Vagina (tissue), 2 donors: ENCODE data around the gene KMT5B. TPM values are rescaled to one million over a fixed set of nuclear protein-coding genes. Genes with fewer than 3 reads are reported as not detected.
A peak's percentile ranks its signal among the peaks of the same experiment; 100 is the strongest.

Source experiments
- DNase-seq, 2 donors: peaks; one replicate each; pipeline ENCODE4 v3.0.0-alpha.2; 2017; ENCODE audit errors: extremely low spot score in 2 of 2
- H3K27ac ChIP-seq: fragments of 200-600 bp; sonication (generic); one replicate; pipeline ENCODE4 v1.5.1; 2019
- H3K27me3 ChIP-seq: fragments of 200-600 bp; sonication (generic); one replicate; pipeline ENCODE4 v1.5.1; 2019
- H3K36me3 ChIP-seq, 2 donors: fragments of 200-600 bp; sonication (generic); one replicate each; pipeline ENCODE4 v1.5.1; 2017 to 2019
- H3K4me1 ChIP-seq: fragments of 200-600 bp; sonication (generic); one replicate; pipeline ENCODE4 v1.5.1; 2019
- H3K4me3 ChIP-seq, 2 donors: fragments of 200-600 bp; sonication (generic); 1 replicate in 1 of 2; 2 replicates in 1 of 2; pipeline ENCODE4 v1.5.1; 2016 to 2019
- H3K9me3 ChIP-seq: fragments of 200-600 bp; sonication (generic); one replicate; pipeline ENCODE4 v1.5.1; 2019
- POLR2A ChIP-seq, 2 donors: fragments of 450-650 bp; IDR thresholded peaks; one replicate each; pipeline ENCODE4 v1.6.1; 2017; ENCODE audit warnings: antibody characterized with exemption in 2 of 2, mild to moderate bottlenecking in 2 of 2, moderate library complexity in 2 of 2
- POLR2AphosphoS5 ChIP-seq, 2 donors: sonication (generic); formaldehyde crosslinking; IDR thresholded peaks; one replicate each; pipeline ENCODE4 v1.9.0; 2017; ENCODE audit warnings: antibody characterized with exemption in 2 of 2, mild to moderate bottlenecking in 2 of 2, low read depth in 1 of 2; ENCODE audit not compliant: insufficient read depth in 1 of 2
- intact Hi-C: fragments of 100-400 bp; cut with DNase I; formaldehyde crosslinking; loops from one replicate; pipeline ENCODE4 v1.15.1; 2023
- total RNA-seq: library from RNA; depleted of rRNA; stranded (reverse); fragments of >200 nt; gene quantifications from one replicate; pipeline ENCODE4 v1.2.3, GENCODE V29; 2016
- TF ChIP-seq, protein P1 (sequence below), 3 experiments: fragments of 450-650 bp in 2 of 3; fragments of 200-600 bp in 1 of 3; sonication (generic) in 1 of 3; IDR thresholded peaks; one replicate each; pipeline ENCODE4 v1.5.1; 2017 to 2019; ENCODE audit warnings: antibody characterized with exemption in 3 of 3, mild to moderate bottlenecking in 2 of 3, moderate library complexity in 2 of 3

The KMT5B gene
- total RNA-seq, 1 donor from 2014 or later, result 35.4 TPM

DNA sequence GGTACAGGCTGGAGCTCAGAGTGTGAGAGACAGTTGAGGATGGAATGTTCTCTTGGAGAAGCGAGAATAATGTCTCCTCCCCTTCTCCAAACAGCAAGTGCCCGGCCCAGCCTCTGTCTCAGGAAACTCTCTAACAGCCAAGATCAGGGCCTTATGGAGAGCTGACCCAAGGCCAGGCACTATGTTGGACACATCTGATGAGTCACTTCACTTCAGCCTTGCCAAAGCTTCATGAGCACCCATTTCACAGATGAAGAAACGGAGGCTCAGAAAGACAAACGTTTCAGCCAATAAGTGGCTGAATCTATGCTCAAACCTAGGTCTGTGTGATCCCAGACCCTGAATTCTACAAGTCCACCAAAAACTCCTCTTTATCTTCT is 69.8 kb downstream of the KMT5B start:
- DNase-seq, result no peak
- no peak overlapping the region for H3K27ac ChIP-seq

DNA sequence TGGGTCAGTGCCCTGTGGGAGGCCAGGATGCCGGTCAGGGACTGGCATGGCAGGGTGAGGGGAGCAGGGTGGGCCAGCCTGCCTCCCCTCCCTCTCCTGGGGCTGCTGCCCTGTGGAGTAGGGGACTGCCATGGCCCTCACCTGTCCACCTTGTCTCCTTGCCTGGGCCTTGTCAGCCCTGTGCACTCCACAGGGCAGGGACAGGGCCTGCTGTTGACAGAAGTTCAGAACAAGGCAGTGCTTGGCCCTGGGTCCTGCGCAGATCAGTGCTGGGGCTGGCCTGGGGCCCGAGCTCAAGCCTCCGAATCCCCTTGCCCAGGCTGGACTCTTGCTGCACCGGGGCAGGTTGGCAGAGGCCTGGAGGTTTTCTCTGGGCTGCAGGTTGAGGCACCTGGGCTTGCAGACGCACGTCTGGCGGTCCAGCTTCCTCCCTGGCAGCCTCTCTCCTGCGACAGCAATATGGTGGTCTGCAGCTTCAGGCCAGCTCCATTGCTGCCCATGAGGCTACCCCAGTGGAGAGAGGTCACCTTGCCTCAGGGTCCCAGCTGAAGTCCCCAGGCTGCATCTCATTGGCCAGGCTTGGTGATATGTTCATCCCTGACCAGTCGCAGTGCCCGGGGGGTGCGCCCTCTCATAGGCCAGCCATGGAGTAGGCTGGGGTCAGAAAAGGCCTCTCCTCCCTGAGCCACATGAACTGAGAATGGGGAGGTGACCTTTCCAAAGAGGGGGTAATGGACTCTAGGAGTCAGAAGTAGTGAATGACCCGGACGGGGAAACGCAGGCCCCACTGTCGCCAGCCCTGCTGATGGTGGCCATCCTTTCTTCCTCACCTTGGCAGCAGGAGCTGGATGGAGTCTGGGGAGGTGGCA is 70.4 kb downstream of the KMT5B start:
- DNase-seq, result no peak
- H3K4me1 ChIP-seq, result peaks cover 44% of the 10 kb centered on the region
- no peak overlapping the region for H3K4me3 ChIP-seq
- intact Hi-C loops, result no loop called here
- H3K36me3 ChIP-seq, result no peaks in the 10 kb centered on the region
- no peaks in the 10 kb centered on the region for H3K9me3 ChIP-seq
- H3K27ac ChIP-seq, result no peak overlapping the region
- TF ChIP-seq POLR2AphosphoS5 (IDR thresholded peaks at IDR 0.05; ENCODE audit: insufficient read depth in 1 of 2, low read depth in 1 of 2) (no peak), POLR2A (IDR thresholded peaks at IDR 0.05) (no peak)
- TF ChIP-seq, protein P1, sequence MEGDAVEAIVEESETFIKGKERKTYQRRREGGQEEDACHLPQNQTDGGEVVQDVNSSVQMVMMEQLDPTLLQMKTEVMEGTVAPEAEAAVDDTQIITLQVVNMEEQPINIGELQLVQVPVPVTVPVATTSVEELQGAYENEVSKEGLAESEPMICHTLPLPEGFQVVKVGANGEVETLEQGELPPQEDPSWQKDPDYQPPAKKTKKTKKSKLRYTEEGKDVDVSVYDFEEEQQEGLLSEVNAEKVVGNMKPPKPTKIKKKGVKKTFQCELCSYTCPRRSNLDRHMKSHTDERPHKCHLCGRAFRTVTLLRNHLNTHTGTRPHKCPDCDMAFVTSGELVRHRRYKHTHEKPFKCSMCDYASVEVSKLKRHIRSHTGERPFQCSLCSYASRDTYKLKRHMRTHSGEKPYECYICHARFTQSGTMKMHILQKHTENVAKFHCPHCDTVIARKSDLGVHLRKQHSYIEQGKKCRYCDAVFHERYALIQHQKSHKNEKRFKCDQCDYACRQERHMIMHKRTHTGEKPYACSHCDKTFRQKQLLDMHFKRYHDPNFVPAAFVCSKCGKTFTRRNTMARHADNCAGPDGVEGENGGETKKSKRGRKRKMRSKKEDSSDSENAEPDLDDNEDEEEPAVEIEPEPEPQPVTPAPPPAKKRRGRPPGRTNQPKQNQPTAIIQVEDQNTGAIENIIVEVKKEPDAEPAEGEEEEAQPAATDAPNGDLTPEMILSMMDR (IDR thresholded peaks at IDR 0.05), result no peak
- no peaks in the 10 kb centered on the region for H3K27me3 ChIP-seq

More for the DNA sequence above, 69.8 kb downstream of the KMT5B start:
- Histone ChIP-seq H3K27me3 (no peaks in the 10 kb centered on the region), H3K9me3 (no peaks in the 10 kb centered on the region), H3K4me3 (no peak overlapping the region), H3K4me1 (peaks cover 37% of the 10 kb centered on the region), H3K36me3 (no peaks in the 10 kb centered on the region)
- TF ChIP-seq, protein P1 (IDR thresholded peaks at IDR 0.05), result no peak
- TF ChIP-seq POLR2AphosphoS5 (IDR thresholded peaks at IDR 0.05; ENCODE audit: insufficient read depth in 1 of 2, low read depth in 1 of 2) (no peak), POLR2A (IDR thresholded peaks at IDR 0.05) (no peak)
- intact Hi-C loops, result no loop called here

DNA sequence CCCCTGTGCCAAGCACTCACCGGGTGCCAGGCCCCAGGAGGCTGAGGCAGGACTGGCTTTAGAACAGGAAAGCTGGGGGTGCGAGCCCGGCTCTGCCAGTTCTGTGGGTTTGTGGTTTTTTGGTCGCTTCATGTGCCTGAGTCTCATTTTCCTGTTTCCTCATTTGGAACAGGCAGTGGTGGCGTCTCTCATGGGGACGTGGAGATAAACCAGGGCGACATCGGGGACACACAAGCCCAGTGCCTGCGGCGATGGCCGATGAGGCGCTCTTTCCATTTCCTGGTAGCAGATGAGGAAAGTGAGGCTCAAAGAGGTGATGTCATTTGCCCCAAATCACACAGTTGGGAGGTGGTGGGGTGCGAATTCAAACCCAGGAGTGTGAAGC is 71.1 kb downstream of the KMT5B start:
- Histone ChIP-seq H3K27ac (no peak overlapping the region), H3K27me3 (no peaks in the 10 kb centered on the region), H3K9me3 (no peaks in the 10 kb centered on the region), H3K4me3 (no peak overlapping the region), H3K36me3 (no peaks in the 10 kb centered on the region), H3K4me1 (peaks cover 47% of the 10 kb centered on the region)
- DNase-seq, result no peak
- intact Hi-C loops, result no loop called here
- TF ChIP-seq POLR2A (IDR thresholded peaks at IDR 0.05) (no peak), POLR2AphosphoS5 (IDR thresholded peaks at IDR 0.05; ENCODE audit: insufficient read depth in 1 of 2, low read depth in 1 of 2) (peak in 1 of 2 donors; percentile 21)
- TF ChIP-seq, protein P1 (IDR thresholded peaks at IDR 0.05), result no peak

DNA sequence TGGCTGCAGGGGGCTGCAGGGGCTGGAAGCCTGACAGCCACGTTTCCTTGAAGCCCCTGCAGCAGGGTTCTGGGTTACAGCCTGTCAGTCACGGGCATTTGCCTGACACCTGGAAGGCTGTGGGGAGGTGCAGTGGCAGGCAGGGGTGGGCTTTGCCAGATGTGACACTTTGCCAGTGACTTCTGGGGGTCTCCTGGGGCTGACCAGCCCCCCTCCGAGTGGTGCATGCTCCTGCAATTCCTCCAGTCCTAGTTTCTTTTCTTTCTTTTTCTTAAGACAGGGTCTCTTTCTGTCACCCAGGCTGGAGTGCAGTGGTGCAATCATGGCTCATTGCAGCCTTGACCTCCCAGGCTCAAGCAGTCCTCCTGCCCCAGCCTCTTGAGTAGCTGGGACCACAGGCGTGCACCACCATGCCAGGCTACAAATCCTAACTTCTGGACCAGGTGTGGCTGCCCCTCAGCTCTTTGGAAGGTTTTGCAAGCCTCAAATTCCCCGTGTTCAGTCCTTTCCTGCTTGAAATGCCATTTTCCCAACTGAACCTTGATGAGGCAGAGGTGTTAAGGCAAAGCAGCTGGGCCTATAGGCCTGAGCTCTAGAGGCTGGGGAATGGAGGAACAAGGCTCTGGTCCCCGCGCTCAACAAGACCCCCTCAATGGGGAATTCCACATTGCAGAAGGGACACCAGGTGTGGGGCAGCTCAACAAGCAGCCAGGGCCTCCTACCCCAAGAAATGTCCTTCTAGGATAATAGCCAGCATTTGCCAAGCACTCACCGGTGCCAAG is 71.7 kb downstream of the KMT5B start:
- no peaks in the 10 kb centered on the region for H3K27me3 ChIP-seq
- H3K4me3 ChIP-seq, result no peak overlapping the region
- H3K9me3 ChIP-seq, result no peaks in the 10 kb centered on the region
- TF ChIP-seq, protein P1 (IDR thresholded peaks at IDR 0.05), result no peak
- TF ChIP-seq POLR2A (IDR thresholded peaks at IDR 0.05) (no peak), POLR2AphosphoS5 (IDR thresholded peaks at IDR 0.05; ENCODE audit: insufficient read depth in 1 of 2, low read depth in 1 of 2) (no peak)
- no peaks in the 10 kb centered on the region for H3K36me3 ChIP-seq
- peaks cover 42% of the 10 kb centered on the region for H3K4me1 ChIP-seq
- no peak for DNase-seq
- intact Hi-C loops, result no loop called here
- no peak overlapping the region for H3K27ac ChIP-seq
